ENCODE measurements around the gene SPAG7.
"Not testable (repeated sequence)": the region's sequence is repeated elsewhere in the genome, so short reads cannot be mapped to it uniquely, and the experiment has no call there.

SPAG7 gene

GRCh38 chr17:4920351-4921048 is 47.1 kb downstream of the SPAG7 start:
- no peak for TF ChIP-seq CTCF (conservative IDR thresholded peaks at IDR 0.05)
- H3K27ac ChIP-seq, result no peak overlapping the region

GRCh38 chr17:4919511-4920047 is 48.0 kb downstream of the SPAG7 start:
- no peak for TF ChIP-seq CTCF (conservative IDR thresholded peaks at IDR 0.05)
- no peak overlapping the region for H3K27ac ChIP-seq

GRCh38 chr17:4914551-4914950 is 53.1 kb downstream of the SPAG7 start:
- not testable (repeated sequence) for H3K27ac ChIP-seq

- no peak overlapping the region for H3K27ac ChIP-seq
- no peak for TF ChIP-seq CTCF (conservative IDR thresholded peaks at IDR 0.05)
Measured at GRCh38 chr17:4913994-4914393, 53.6 kb downstream of the SPAG7 start.

Measured in VCaP (cell line).